HG02943 (cell line): Measurements from ENCODE around the gene AQP11.
"Not testable (repeated sequence)": the region's sequence is repeated elsewhere in the genome, so short reads cannot be mapped to it uniquely, and the experiment has no call there.

ENCODE experiments used
- ATAC-seq: cut with Tn5 transposase; IDR thresholded peaks from one replicate; pipeline ENCODE4 v1.9.1; 2021; ENCODE audit warnings: mild to moderate bottlenecking, low read depth, moderate library complexity; ENCODE audit not compliant: unreplicated experiment

Gene AQP11

GRCh38 chr11:77589521-77590193 lies at the start of gene AQP11:
AQP11 (plus strand) TSS chr11:77589953; CDS start chr11:77589993, 40 bp downstream.
- peak; percentile 78 for ATAC-seq

GRCh38 chr11:77542296-77542695 lies 47.5 kb upstream of the AQP11 start:
- ATAC-seq = no peak

- ATAC-seq = no peak
These were observed 42.5 kb upstream of the AQP11 start for GRCh38 chr11:77547047-77547836.

- no peak for ATAC-seq
These were observed 41.7 kb upstream of the AQP11 start for GRCh38 chr11:77547863-77548551.

GRCh38 chr11:77548552-77549445 lies 41.0 kb upstream of the AQP11 start:
- no peak for ATAC-seq

- not testable (repeated sequence) for ATAC-seq
These were observed 38.3 kb upstream of the AQP11 start for GRCh38 chr11:77551426-77551825.

GRCh38 chr11:77557553-77557952 lies 32.2 kb upstream of the AQP11 start:
- no peak for ATAC-seq

- no peak for ATAC-seq
These were observed 31.4 kb upstream of the AQP11 start for GRCh38 chr11:77558380-77558779.

- ATAC-seq = no peak
These were observed 29.9 kb upstream of the AQP11 start for GRCh38 chr11:77559686-77560401.

GRCh38 chr11:77560605-77561004 lies 29.1 kb upstream of the AQP11 start:
- ATAC-seq = no peak

GRCh38 chr11:77561257-77561656 lies 28.5 kb upstream of the AQP11 start:
- no peak for ATAC-seq

- ATAC-seq = no peak
These were observed 21.4 kb upstream of the AQP11 start for GRCh38 chr11:77568306-77568705.

- no peak for ATAC-seq
These were observed 20.7 kb upstream of the AQP11 start for GRCh38 chr11:77568916-77569675.

GRCh38 chr11:77569676-77570070 lies 20.1 kb upstream of the AQP11 start:
- no peak for ATAC-seq

- ATAC-seq = not testable (repeated sequence)
These were observed 18.9 kb upstream of the AQP11 start for GRCh38 chr11:77570896-77571295.

GRCh38 chr11:77575428-77575827 lies 14.3 kb upstream of the AQP11 start:
- not testable (repeated sequence) for ATAC-seq

- ATAC-seq = no peak
These were observed 8.9 kb upstream of the AQP11 start for GRCh38 chr11:77580712-77581337.

GRCh38 chr11:77589181-77589520 lies 602 bp upstream of the AQP11 start:
- ATAC-seq = peak; percentile 22
